HG03354 (cell line): ENCODE results near the gene GLP2R.

Experiments used
- ATAC-seq: cut with Tn5 transposase; IDR thresholded peaks from one replicate; pipeline ENCODE4 v1.9.1; 2021; ENCODE audit warnings: mild to moderate bottlenecking; ENCODE audit not compliant: unreplicated experiment, poor library complexity, severe bottlenecking

The GLP2R gene

GRCh38 chr17:9811086-9811485 is 14.6 kb upstream of the GLP2R start:
- ATAC-seq: no peak

- ATAC-seq: no peak
Measured at GRCh38 chr17:9811537-9811936, 14.2 kb upstream of the GLP2R start.

GRCh38 chr17:9813166-9813565 is 12.6 kb upstream of the GLP2R start:
- ATAC-seq: no peak

GRCh38 chr17:9814337-9814945 is 11.3 kb upstream of the GLP2R start:
- ATAC-seq: no peak

- no peak for ATAC-seq
Measured at GRCh38 chr17:9816472-9816871, 9.3 kb upstream of the GLP2R start.

- no peak for ATAC-seq
Measured at GRCh38 chr17:9817086-9817485, 8.6 kb upstream of the GLP2R start.

GRCh38 chr17:9818760-9819159 is 7.0 kb upstream of the GLP2R start:
- ATAC-seq: no peak

GRCh38 chr17:9820448-9820847 is 5.3 kb upstream of the GLP2R start:
- no peak for ATAC-seq

GRCh38 chr17:9821921-9822320 is 3.8 kb upstream of the GLP2R start, which contains the start of gene GSG1L2:
Gene GSG1L2, minus strand, starts transcription at chr17:9822079. Its CDS starts 8 bp downstream, at chr17:9822071.
- no peak for ATAC-seq

GRCh38 chr17:9824094-9824493 is 1.6 kb upstream of the GLP2R start:
- ATAC-seq: no peak

GRCh38 chr17:9824797-9825338 is 856 bp upstream of the GLP2R start:
- no peak for ATAC-seq

GRCh38 chr17:9828296-9829295 is 2.9 kb downstream of the GLP2R start:
- no peak for ATAC-seq

- ATAC-seq: no peak
Measured at GRCh38 chr17:9829343-9829742, 3.6 kb downstream of the GLP2R start.

- no peak for ATAC-seq
Measured at GRCh38 chr17:9830711-9831110, 5.0 kb downstream of the GLP2R start.

- no peak for ATAC-seq
Measured at GRCh38 chr17:9833922-9834321, 8.2 kb downstream of the GLP2R start.

GRCh38 chr17:9837551-9838471 is 12.1 kb downstream of the GLP2R start:
- no peak for ATAC-seq

- no peak for ATAC-seq
Measured at GRCh38 chr17:9839433-9839832, 13.7 kb downstream of the GLP2R start.

GRCh38 chr17:9842057-9842758 is 16.5 kb downstream of the GLP2R start:
- no peak for ATAC-seq
